Heart left ventricle (tissue), 16 donors: ENCODE measurements around the gene SDC4. TPM values are rescaled to one million over a fixed set of nuclear protein-coding genes. Genes with fewer than 3 reads are reported as not detected.

Source experiments
- ATAC-seq, 4 donors: fragments of 200-7000 bp; cut with Tn5 transposase; one replicate each; pipeline ENCODE4 v1.9.1; 2020 to 2022; ENCODE audit warnings: moderate library complexity in 4 of 4, mild to moderate bottlenecking in 3 of 4, moderate number of reproducible peaks in 1 of 4
- DNase-seq, 5 donors: peaks; one replicate each; pipeline ENCODE4 v3.0.0-alpha.2; 2020
- H3K27ac ChIP-seq, 12 donors: fragments of 200-600 bp; sonication (generic) in 4 of 12; one replicate each; pipeline versions ENCODE4 v1.5.0 to v1.8.0; 2016 to 2022; ENCODE audit warnings: mild to moderate bottlenecking in 2 of 12
- H3K27me3 ChIP-seq, 9 donors: fragments of 200-600 bp; sonication (generic) in 2 of 9; one replicate each; pipeline versions ENCODE4 v1.5.1 to v1.8.0; 2016 to 2022; ENCODE audit warnings: mild to moderate bottlenecking in 3 of 9
- H3K36me3 ChIP-seq, 9 donors: fragments of 200-600 bp; sonication (generic) in 2 of 9; one replicate each; pipeline versions ENCODE4 v1.5.0 to v1.8.0; 2018 to 2022; ENCODE audit warnings: mild to moderate bottlenecking in 2 of 9
- H3K4me1 ChIP-seq, 12 donors: fragments of 200-600 bp; sonication (generic) in 4 of 12; one replicate each; pipeline versions ENCODE4 v1.5.0 to v1.8.0; 2016 to 2022; ENCODE audit warnings: mild to moderate bottlenecking in 3 of 12
- H3K4me3 ChIP-seq, 12 donors: fragments of 200-600 bp; sonication (generic) in 4 of 12; one replicate each; pipeline versions ENCODE4 v1.5.0 to v1.8.0; 2017 to 2022; ENCODE audit warnings: mild to moderate bottlenecking in 9 of 12, moderate library complexity in 4 of 12
- H3K9me3 ChIP-seq, 12 donors: fragments of 200-600 bp; sonication (generic) in 4 of 12; one replicate each; pipeline versions ENCODE4 v1.5.0 to v1.8.0; 2016 to 2022; ENCODE audit warnings: mild to moderate bottlenecking in 1 of 12
- CTCF ChIP-seq, 12 donors: fragments of 200-600 bp; sonication (generic) in 4 of 12; IDR thresholded peaks; one replicate each; pipeline versions ENCODE4 v1.5.0 to v1.8.0; 2018 to 2022; ENCODE audit warnings: antibody characterized with exemption in 12 of 12, mild to moderate bottlenecking in 5 of 12
- POLR2A ChIP-seq, 2 donors: fragments of 450-650 bp; IDR thresholded peaks; one replicate each; pipeline ENCODE4 v1.6.1; 2017; ENCODE audit warnings: antibody characterized with exemption in 2 of 2, mild to moderate bottlenecking in 2 of 2, moderate library complexity in 2 of 2
- WGBS, 4 donors: extraction: QIAGEN DNeasy Blood & Tissue Kit in 2 of 4; methylation state at CpG; one replicate each; pipeline versions ENCODE4 v1.1.5 to v1.1.7; 2013 to 2018; 5-methylcytosine and 5-hydroxymethylcytosine counted together
- intact Hi-C, 10 donors: fragments of 100-400 bp; cut with DNase I; formaldehyde crosslinking; loops; one replicate each; pipeline versions ENCODE4 v1.11.1 to v1.14.2; 2022
- polyA plus RNA-seq, 2 donors: library from polyadenylated mRNA; stranded (reverse); fragments of 200-250 nt; gene quantifications; one replicate each; pipeline ENCODE4 v1.2.3, GENCODE V29; 2013
- total RNA-seq, 9 donors: library from RNA; depleted of rRNA in 2 of 9; stranded (reverse); fragments of >200 nt in 2 of 9; fragmentation: NEBNext Ultra II Directional in 3 of 9; extraction: Animal tissue kit (Norgen Biotek cat#: 25700) in 3 of 9; gene quantifications; one replicate each; pipeline versions ENCODE4 v1.1.0 to v1.2.4, GENCODE V29; 2016 to 2023
- donor health status: ischemic (EF 13 %, LVEDD 7.1; RV severe dilation, severe dysfunction).
- donor health status: healthy with polysubstance abuse.
- donor health status: DM: no; HTN: yes; CAD: no.
- donor health status: DM: no; HTN: no; CAD: no.
- donor health status: ischemic (EF 25% LVEDD 6.9; RV normal size, moderate dysfunction).
- donor health status: ischemic (EF 25% LVEDD 5.7; RV mildly dilated, moderate dysfunction).
- donor health status: healthy.
- donor health status: DM: yes; HTN: yes; CAD: no.
- donor health status: ischemic (EF 35%, LVEDD 5.7; RV mildly dilated, moderate dysfunction).
- donor health status: nonischemic (EF 11% LVEDD 7.7; RV severe dilation, severe dysfunction).
- donor health status: DM: yes; HTN: yes; CAD: no.
- donor health status: PGD.
- donor health status: ischemic (EF 29% LVEDD 5.4; RV normal size, mild dysfunction).
- donor health status: nonischemic (EF 23%, LVEDD 6.1; RV moderate dilation, normal function).

The SDC4 gene
- total and polyA plus RNA-seq, 11 donors, result 44.3 to 140 (median 94.1) TPM

GRCh38 chr20:45330476-45330875 is 17.7 kb downstream of the SDC4 start:
- Histone ChIP-seq H3K36me3 (peaks cover 0 to 94% (median 78%) of the 10 kb centered on the region in 9 donors), H3K27me3 (no peaks in the 10 kb centered on the region), H3K4me1 (peaks cover 0 to 5% (median 0%) of the 10 kb centered on the region in 12 donors), H3K27ac (peak overlapping the region in 1 of 12 donors; percentile 17), H3K4me3 (no peak overlapping the region), H3K9me3 (no peaks in the 10 kb centered on the region)
- intact Hi-C loops, result no loop called here
- no peak for DNase-seq
- 89 to 95% (median 91%) methylated on average over 3 of the region's 3 CpGs for WGBS, 4 donors
- TF ChIP-seq CTCF (IDR thresholded peaks at IDR 0.05), result no peak
- TF ChIP-seq POLR2A (IDR thresholded peaks at IDR 0.05), result no peak
- ATAC-seq, result no peak

GRCh38 chr20:45329497-45330319 is 18.5 kb downstream of the SDC4 start:
- ATAC-seq (no peak), DNase-seq (no peak)
- no peak overlapping the region for H3K4me3 ChIP-seq
- H3K27ac ChIP-seq, result peak overlapping the region in 1 of 12 donors; percentile 19
- H3K36me3 ChIP-seq, result peaks cover 0 to 94% (median 75%) of the 10 kb centered on the region in 9 donors
- 75 to 81% (median 77%) methylated on average over 7 of the region's 7 CpGs for WGBS, 4 donors
- no peaks in the 10 kb centered on the region for H3K27me3 ChIP-seq
- intact Hi-C loops, result loop anchor here in 2 of 10 donors (5.0 kb wide), 2 partner anchors 33 to 43 kb away; partner anchors contain the start of gene SYS1 (in 1 of the 2)
- peaks cover 0 to 5% (median 0%) of the 10 kb centered on the region in 12 donors for H3K4me1 ChIP-seq
- TF ChIP-seq POLR2A (IDR thresholded peaks at IDR 0.05), result no peak
- TF ChIP-seq CTCF (IDR thresholded peaks at IDR 0.05), result no peak
- H3K9me3 ChIP-seq, result no peaks in the 10 kb centered on the region

- TF ChIP-seq CTCF (IDR thresholded peaks at IDR 0.05) (no peak), POLR2A (IDR thresholded peaks at IDR 0.05) (no peak)
- intact Hi-C loops, result loop anchor here in 2 of 10 donors (5.0 kb wide), 2 partner anchors 34 to 44 kb away; partner anchors contain the start of gene SYS1 (in 1 of the 2)
- no peak overlapping the region for H3K4me3 ChIP-seq
- peak overlapping the region in 1 of 12 donors; percentile 19 for H3K27ac ChIP-seq
- 84 to 94% (median 89%) methylated on average over 4 of the region's 4 CpGs for WGBS, 4 donors
- H3K4me1 ChIP-seq, result peaks cover 0 to 5% (median 0%) of the 10 kb centered on the region in 12 donors
- no peak for ATAC-seq
- peaks cover 0 to 89% (median 71%) of the 10 kb centered on the region in 9 donors for H3K36me3 ChIP-seq
- DNase-seq, result no peak
- H3K27me3 ChIP-seq, result no peaks in the 10 kb centered on the region
- no peaks in the 10 kb centered on the region for H3K9me3 ChIP-seq
These were observed 19.8 kb downstream of the SDC4 start for GRCh38 chr20:45328451-45328850.

- no peak for TF ChIP-seq POLR2A (IDR thresholded peaks at IDR 0.05)
- TF ChIP-seq CTCF (IDR thresholded peaks at IDR 0.05), result no peak
- intact Hi-C loops, result loop anchor here in 2 of 10 donors (5.0 kb wide), 2 partner anchors 37 to 47 kb away; partner anchors contain the start of gene SYS1 (in 1 of the 2)
- Histone ChIP-seq H3K36me3 (peaks cover 0 to 58% (median 41%) of the 10 kb centered on the region in 9 donors), H3K4me3 (no peak overlapping the region), H3K27ac (peak overlapping the region in 2 of 12 donors; percentile 25 to 41), H3K4me1 (peaks cover 0 to 13% (median 0%) of the 10 kb centered on the region in 12 donors), H3K27me3 (no peaks in the 10 kb centered on the region), H3K9me3 (no peaks in the 10 kb centered on the region)
- 41 to 69% (median 63%) methylated on average over 6 of the region's 6 CpGs for whole genome bisulfite sequencing, 4 donors
- DNase-seq (no peak), ATAC-seq (peak in 1 of 4 donors; percentile 11)
These were observed 22.9 kb downstream of the SDC4 start for GRCh38 chr20:45325371-45325770.
